HuH-7.5 (cell line): ENCODE measurements around the gene ZCCHC10.
"Not testable (repeated sequence)": the region's sequence is repeated elsewhere in the genome, so short reads cannot be mapped to it uniquely, and the experiment has no call there.

Experiments used
- DNase-seq: peaks from one replicate; pipeline ENCODE4 v3.0.0; 2011; ENCODE audit warnings: low spot score

ZCCHC10 gene

GRCh38 chr5:133025804-133026663 is at the start of gene ZCCHC10:
Gene ZCCHC10, minus strand, starts transcription at chr5:133026549. Its CDS starts 12 bp downstream, at chr5:133026537.
- DNase-seq, result peak; percentile 67

- DNase-seq, result no peak
Observed at GRCh38 chr5:133075572-133076536, 49.5 kb upstream of the ZCCHC10 start.

- DNase-seq, result no peak
Observed at GRCh38 chr5:133072021-133072420, 45.7 kb upstream of the ZCCHC10 start.

- DNase-seq, result no peak
Observed at GRCh38 chr5:133066045-133066444, 39.7 kb upstream of the ZCCHC10 start.

GRCh38 chr5:133065471-133065870 is 39.1 kb upstream of the ZCCHC10 start:
- no peak for DNase-seq

GRCh38 chr5:133063965-133064364 is 37.6 kb upstream of the ZCCHC10 start:
- no peak for DNase-seq

- DNase-seq, result no peak
Observed at GRCh38 chr5:133062276-133062675, 35.9 kb upstream of the ZCCHC10 start.

GRCh38 chr5:133059621-133060020 is 33.3 kb upstream of the ZCCHC10 start:
- no peak for DNase-seq

GRCh38 chr5:133056891-133057290 is 30.5 kb upstream of the ZCCHC10 start:
- no peak for DNase-seq

- no peak for DNase-seq
Observed at GRCh38 chr5:133054697-133055471, 28.5 kb upstream of the ZCCHC10 start.

- DNase-seq, result no peak
Observed at GRCh38 chr5:133053448-133053847, 27.1 kb upstream of the ZCCHC10 start.

GRCh38 chr5:133052317-133053175 is 26.2 kb upstream of the ZCCHC10 start:
- peak; percentile 44 for DNase-seq

- peak; percentile 80 for DNase-seq
Observed at GRCh38 chr5:133051542-133052316, 25.4 kb upstream of the ZCCHC10 start, which contains the start of gene HSPA4. Gene HSPA4, plus strand, starts transcription at chr5:133052013. Its CDS starts 238 bp downstream, at chr5:133052251.

GRCh38 chr5:133051061-133051541 is 24.8 kb upstream of the ZCCHC10 start:
- DNase-seq, result no peak

GRCh38 chr5:133050521-133050920 is 24.2 kb upstream of the ZCCHC10 start:
- DNase-seq, result no peak

- DNase-seq, result peak; percentile 57
Observed at GRCh38 chr5:133049726-133050048, 23.3 kb upstream of the ZCCHC10 start.

GRCh38 chr5:133048993-133049725 is 22.8 kb upstream of the ZCCHC10 start:
- no peak for DNase-seq

- no peak for DNase-seq
Observed at GRCh38 chr5:133047404-133047803, 21.1 kb upstream of the ZCCHC10 start.

- DNase-seq, result not testable (repeated sequence)
Observed at GRCh38 chr5:133046560-133046959, 20.2 kb upstream of the ZCCHC10 start.
